ENCODE results near the gene ZBTB39.
"Not testable (repeated sequence)": the region's sequence is repeated elsewhere in the genome, so short reads cannot be mapped to it uniquely, and the experiment has no call there.

Gene ZBTB39

DNA sequence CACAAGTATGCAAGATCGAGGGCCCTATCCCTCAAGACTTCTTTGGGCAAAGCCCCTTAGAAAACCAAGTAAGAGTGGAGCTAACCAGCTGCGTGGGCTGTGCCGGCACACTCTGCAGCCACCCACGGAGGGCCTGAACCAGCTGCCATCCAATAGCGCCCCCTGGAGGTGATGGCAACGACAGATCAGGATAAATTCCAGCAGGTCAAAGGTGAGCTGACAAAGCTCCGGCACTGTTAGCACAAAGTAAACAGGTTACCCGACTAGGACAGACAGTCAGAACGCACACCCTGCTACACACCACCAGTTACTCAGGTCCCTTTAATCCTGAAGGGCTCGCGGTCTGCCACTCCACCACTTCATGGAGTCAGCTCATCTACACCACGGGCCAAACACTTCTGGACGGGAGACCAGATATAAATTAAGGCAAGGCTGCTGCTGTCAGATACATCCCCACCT lies 4.9 kb downstream of the ZBTB39 start:
- no peak for DNase-seq (ENCODE audit: low read depth, low spot score)

- no peak for DNase-seq (ENCODE audit: low read depth, low spot score)
Measured at GRCh38 chr12:57000393-57000792, 6.0 kb downstream of the ZBTB39 start.

- no peak for DNase-seq (ENCODE audit: low read depth, low spot score)
Measured at GRCh38 chr12:56999456-56999855, 6.9 kb downstream of the ZBTB39 start.

- DNase-seq (ENCODE audit: low read depth, low spot score), result no peak
Measured at GRCh38 chr12:56998981-56999380, 7.4 kb downstream of the ZBTB39 start.

DNA sequence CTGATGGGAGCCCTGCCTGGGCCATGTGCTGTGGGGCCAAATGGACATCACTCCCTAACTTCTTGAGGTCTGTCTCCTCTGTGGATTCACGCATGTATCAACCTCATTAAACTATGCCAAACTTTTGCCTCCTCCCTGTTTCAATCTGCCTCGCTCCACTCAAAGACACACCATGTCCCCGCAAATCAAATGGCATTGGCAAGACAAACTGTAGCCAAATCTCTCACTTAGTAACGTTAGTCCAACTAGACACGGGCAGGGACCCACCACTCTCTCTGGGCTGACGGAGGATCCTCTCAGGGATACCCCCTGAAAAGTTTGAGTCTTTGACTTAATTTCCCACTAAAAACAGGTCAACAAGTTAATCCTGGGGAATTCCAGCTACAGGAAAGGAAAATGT lies 8.0 kb downstream of the ZBTB39 start:
- no peak for DNase-seq (ENCODE audit: low read depth, low spot score)

- no peak for DNase-seq (ENCODE audit: low read depth, low spot score)
Measured at GRCh38 chr12:56996793-56997545, 9.4 kb downstream of the ZBTB39 start.

DNA sequence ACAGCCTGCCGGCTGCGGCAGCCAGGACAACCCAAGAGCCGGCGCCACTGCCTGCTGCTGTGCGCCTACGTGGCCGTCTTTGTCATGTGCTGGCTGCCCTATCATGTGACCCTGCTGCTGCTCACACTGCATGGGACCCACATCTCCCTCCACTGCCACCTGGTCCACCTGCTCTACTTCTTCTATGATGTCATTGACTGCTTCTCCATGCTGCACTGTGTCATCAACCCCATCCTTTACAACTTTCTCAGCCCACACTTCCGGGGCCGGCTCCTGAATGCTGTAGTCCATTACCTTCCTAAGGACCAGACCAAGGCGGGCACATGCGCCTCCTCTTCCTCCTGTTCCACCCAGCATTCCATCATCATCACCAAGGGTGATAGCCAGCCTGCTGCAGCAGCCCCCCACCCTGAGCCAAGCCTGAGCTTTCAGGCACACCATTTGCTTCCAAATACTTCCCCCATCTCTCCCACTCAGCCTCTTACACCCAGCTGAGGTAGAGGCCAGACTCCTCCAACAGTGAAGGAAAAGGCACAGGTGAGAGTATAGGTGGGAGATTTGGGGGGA lies 10.3 kb downstream of the ZBTB39 start:
- no peak for DNase-seq (ENCODE audit: low read depth, low spot score)

- no peak for DNase-seq (ENCODE audit: low read depth, low spot score)
Measured at GRCh38 chr12:56995201-56995929, 11.0 kb downstream of the ZBTB39 start.

DNA sequence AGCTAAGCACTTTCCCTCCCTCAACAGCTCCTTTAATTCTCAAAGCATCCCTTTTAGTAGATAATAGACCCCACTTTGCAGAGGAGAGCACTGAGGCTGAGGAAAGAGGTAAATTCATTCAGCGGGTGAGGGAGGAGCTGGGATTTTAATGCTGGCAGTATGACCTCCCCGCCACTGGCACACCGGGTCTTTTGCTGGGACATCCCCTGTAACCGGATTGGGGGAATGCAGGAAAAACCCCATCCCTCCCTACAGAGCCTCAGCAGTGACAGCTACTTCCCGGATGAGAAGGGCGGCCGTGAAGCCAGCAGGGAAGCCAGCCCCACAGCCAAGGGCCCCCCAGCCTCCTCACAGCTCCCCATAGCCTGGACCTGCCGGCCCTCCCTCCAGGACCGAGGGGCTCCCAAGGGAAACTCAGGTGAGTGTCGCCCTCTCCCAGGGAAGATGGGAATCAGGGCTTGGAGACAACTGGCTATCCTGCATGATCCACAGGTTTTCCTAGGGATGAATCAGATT lies 12.1 kb downstream of the ZBTB39 start:
- no peak for DNase-seq (ENCODE audit: low read depth, low spot score)

- DNase-seq (ENCODE audit: low read depth, low spot score), result no peak
Measured at GRCh38 chr12:56993346-56993745, 13.0 kb downstream of the ZBTB39 start.

- no peak for DNase-seq (ENCODE audit: low read depth, low spot score)
Measured at GRCh38 chr12:56991319-56992246, 14.8 kb downstream of the ZBTB39 start.

DNA sequence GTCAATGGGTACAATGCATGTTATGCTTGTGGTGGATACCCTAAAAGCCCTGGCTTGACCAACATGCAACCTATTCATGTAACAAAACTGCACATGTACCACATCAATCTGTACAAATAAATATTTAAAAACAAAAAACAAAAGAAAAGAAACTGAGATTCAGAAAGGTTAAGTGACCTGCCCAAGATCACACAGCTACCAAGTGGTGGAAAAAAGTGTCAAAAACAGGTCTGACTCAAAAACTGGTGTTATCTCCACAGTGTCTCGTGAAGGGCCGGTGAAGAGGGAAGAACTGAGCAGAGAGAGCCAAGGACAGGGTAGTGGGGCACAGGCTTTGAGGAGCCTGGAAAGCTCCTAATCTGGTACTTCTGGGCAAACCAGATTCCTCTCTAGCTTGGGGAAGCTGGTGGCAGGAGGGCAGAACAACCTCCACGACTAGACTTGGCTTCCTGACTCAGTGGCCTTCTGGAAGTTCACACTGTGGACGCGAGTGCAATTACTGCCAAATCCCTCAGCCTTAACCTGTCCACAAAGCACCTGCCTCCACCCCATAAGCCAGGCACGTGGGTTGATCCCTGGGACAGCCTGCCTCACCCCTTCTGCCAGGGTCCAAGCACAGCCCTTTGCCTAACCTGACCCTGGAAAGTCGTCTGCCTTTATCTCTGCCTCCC lies 15.6 kb downstream of the ZBTB39 start:
- DNase-seq (ENCODE audit: low read depth, low spot score), result no peak

- DNase-seq (ENCODE audit: low read depth, low spot score), result no peak
Measured at GRCh38 chr12:56989861-56990610, 16.3 kb downstream of the ZBTB39 start.

- DNase-seq (ENCODE audit: low read depth, low spot score), result no peak
Measured at GRCh38 chr12:56988207-56988739, 18.1 kb downstream of the ZBTB39 start.

- DNase-seq (ENCODE audit: low read depth, low spot score), result peak; percentile 57
Measured at GRCh38 chr12:56987551-56988053, 18.7 kb downstream of the ZBTB39 start.

GRCh38 chr12:56987011-56987410 lies 19.3 kb downstream of the ZBTB39 start:
- no peak for DNase-seq (ENCODE audit: low read depth, low spot score)

- not testable (repeated sequence) for DNase-seq (ENCODE audit: low read depth, low spot score)
Measured at GRCh38 chr12:56985714-56986113, 20.6 kb downstream of the ZBTB39 start.

- no peak for DNase-seq (ENCODE audit: low read depth, low spot score)
Measured at GRCh38 chr12:56983386-56983785, 23.0 kb downstream of the ZBTB39 start.

DNA sequence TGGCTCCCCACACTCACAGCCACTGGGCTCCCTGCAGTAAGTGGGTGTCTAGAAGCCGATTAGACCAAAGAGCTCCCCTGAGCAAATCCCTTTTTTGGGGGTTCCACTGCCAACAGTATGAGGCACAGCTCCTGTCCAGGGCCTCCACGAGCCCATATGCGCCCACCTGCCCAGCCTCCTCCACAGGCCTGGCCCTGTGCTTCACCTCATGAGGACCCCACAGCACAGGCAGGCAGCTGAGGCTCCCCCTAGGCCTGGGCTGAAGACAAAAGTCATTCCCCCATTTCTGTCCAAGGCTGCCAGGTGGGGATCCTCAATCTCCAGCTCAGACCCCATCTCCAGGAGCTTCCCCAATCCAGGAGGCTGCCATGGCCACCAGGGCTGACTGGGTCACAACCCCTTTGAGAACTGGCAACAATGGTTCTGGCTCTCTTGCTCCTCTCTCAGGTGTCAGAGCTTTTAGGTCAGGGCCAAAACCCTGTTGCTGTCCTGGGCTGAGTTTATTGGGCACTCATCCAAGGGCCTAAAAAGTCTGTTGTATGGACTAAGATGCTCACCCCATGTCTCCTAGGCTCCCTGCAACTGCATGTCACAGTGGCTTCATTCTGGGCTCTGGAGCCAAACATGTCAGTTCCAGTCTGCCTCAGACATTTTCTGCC lies 23.6 kb downstream of the ZBTB39 start:
- DNase-seq (ENCODE audit: low read depth, low spot score), result not testable (repeated sequence)

Measured in iPS DF 19.7 (cell line).